Adrenal gland (tissue), 12 donors: ENCODE measurements around the gene TSHZ2. TPM values are rescaled to one million over a fixed set of nuclear protein-coding genes. Genes with fewer than 3 reads are reported as not detected.

Experiments
- DNase-seq, 7 donors: peaks; one replicate each; pipeline ENCODE4 v3.0.0-alpha.2; 2019 to 2020
- H3K27ac ChIP-seq, 5 donors: fragments of 200-600 bp; sonication (generic) in 4 of 5; 1 replicate in 3 of 5; 2 replicates in 2 of 5; pipeline versions ENCODE4 v1.5.1 to v1.8.0; 2016 to 2020; ENCODE audit warnings: mild to moderate bottlenecking in 1 of 5
- H3K27me3 ChIP-seq: fragments of 200-600 bp; 2 replicates; pipeline ENCODE4 v1.8.0; 2021
- H3K36me3 ChIP-seq, 2 donors: fragments of 200-600 bp; replicated peaks in 1 of 2; 1 replicate in 1 of 2; 2 replicates in 1 of 2; pipeline versions ENCODE4 v1.5.1 to v1.8.0; 2018 to 2022
- H3K4me1 ChIP-seq, 2 donors: fragments of 200-600 bp; replicated peaks in 1 of 2; 1 replicate in 1 of 2; 2 replicates in 1 of 2; pipeline versions ENCODE4 v1.5.1 to v1.8.0; 2018 to 2021
- H3K4me3 ChIP-seq, 4 donors: fragments of 200-600 bp; sonication (generic) in 3 of 4; one replicate each; pipeline ENCODE4 v1.5.1; 2016 to 2018
- H3K9me3 ChIP-seq, 3 donors: fragments of 200-600 bp; sonication (generic) in 1 of 3; replicated peaks in 1 of 3; 1 replicate in 2 of 3; 2 replicates in 1 of 3; pipeline versions ENCODE4 v1.5.1 to v1.8.0; 2016 to 2021
- POLR2A ChIP-seq, 2 donors: fragments of 450-650 bp; IDR thresholded peaks; one replicate each; pipeline ENCODE4 v1.6.1; 2017; ENCODE audit warnings: antibody characterized with exemption in 2 of 2, mild to moderate bottlenecking in 2 of 2, moderate library complexity in 1 of 2
- WGBS, 4 donors: extraction: QIAGEN DNeasy Blood & Tissue Kit in 2 of 4; methylation state at CpG; one replicate each; pipeline versions ENCODE4 v1.1.5 to v1.1.7; 2013 to 2017; 5-methylcytosine and 5-hydroxymethylcytosine counted together
- intact Hi-C, 2 donors: fragments of 100-400 bp; cut with DNase I; formaldehyde crosslinking; loops; one replicate each; pipeline versions ENCODE4 v1.14.1 to v1.15.0; 2022 to 2023
- polyA plus RNA-seq, 3 donors: library from polyadenylated mRNA; stranded (reverse); fragments of 200-250 nt in 2 of 3; fragments of 350-450 nt in 1 of 3; fragmentation: Illumina TruSeq in 1 of 3; extraction: RNeasy Lipid Tissue Mini Kit (QIAGEN cat#74804) in 1 of 3; gene quantifications; one replicate each; pipeline ENCODE4 v1.2.3, GENCODE V29; 2013 to 2014
- total RNA-seq, 9 donors: library from RNA; depleted of rRNA in 4 of 9; stranded (reverse); fragments of >200 nt in 4 of 9; fragments of 120-200 nt in 1 of 9; fragmentation: NEBNext Ultra II Directional in 1 of 9; extraction: Animal tissue kit (Norgen Biotek cat#: 25700) in 1 of 9; gene quantifications; one replicate each; pipeline versions ENCODE4 v1.1.0 to v1.2.4, GENCODE V29; 2013 to 2023
- TF ChIP-seq, protein P1 (sequence below), 6 experiments: fragments of 450-650 bp in 4 of 6; fragments of 200-600 bp in 2 of 6; sonication (generic) in 1 of 6; IDR thresholded peaks; 1 replicate in 5 of 6; 2 replicates in 1 of 6; pipeline versions ENCODE4 v1.5.1 to v1.8.0; 2016 to 2021; ENCODE audit warnings: antibody characterized with exemption in 6 of 6, mild to moderate bottlenecking in 2 of 6, moderate library complexity in 1 of 6
- donor health status: healthy with polysubstance abuse.
- donor health status: Bipolar disorder and iron deficiency.
- donor health status: DM: yes; HTN: yes; CAD: no.
- donor health status: DM: no; HTN: no; CAD: no.
- donor health status: DM: no; HTN: no; CAD: no.
- donor health status: DM: yes; HTN: yes; CAD: no.

Gene TSHZ2
- total and polyA plus RNA-seq, 12 donors: 20.5 to 87.1 (median 52.4) TPM

DNA sequence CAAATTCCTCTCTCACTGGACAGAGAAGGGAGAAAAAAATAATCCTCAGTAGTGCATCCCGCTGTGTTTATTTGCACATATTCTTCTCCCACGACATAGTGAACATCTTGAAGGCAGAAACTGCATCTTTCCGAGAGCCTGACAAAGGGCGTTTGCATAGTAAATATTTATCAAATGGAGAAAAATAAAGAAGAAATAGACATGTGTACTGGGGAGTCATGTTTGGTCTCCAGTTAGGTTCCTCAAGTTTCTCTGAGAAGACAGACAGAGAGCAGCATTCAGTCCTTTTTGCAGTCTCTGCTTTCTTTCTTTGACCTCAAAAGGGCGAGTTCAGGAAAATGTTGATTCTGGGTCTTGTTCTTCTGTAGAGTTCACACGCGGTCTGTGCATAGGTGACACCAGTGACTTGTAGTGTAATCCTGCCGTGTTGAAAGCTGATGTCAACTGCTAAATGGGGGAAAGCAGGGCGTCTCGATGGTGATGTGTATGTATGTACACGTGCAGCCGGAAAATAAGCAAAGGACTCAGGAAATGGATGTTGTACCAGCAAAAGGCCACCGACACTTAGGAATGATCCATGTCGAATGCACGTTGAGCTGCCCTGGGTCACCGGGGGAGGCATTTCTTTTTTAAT lies 335.9 kb downstream of the TSHZ2 start:
- H3K4me1 ChIP-seq: peaks cover 0 to 2% of the 10 kb centered on the region in 2 donors
- H3K36me3 ChIP-seq: no peaks in the 10 kb centered on the region
- H3K27me3 ChIP-seq: no peaks in the 10 kb centered on the region
- no peak overlapping the region for H3K27ac ChIP-seq
- H3K4me3 ChIP-seq: no peak overlapping the region
- H3K9me3 ChIP-seq: no peaks in the 10 kb centered on the region
- no peak for DNase-seq
- intact Hi-C loops: no loop called here
- 79 to 85% (median 82%) methylated on average over 16 of the region's 16 CpGs for WGBS, 4 donors
- TF ChIP-seq POLR2A (IDR thresholded peaks at IDR 0.05): no peak
- TF ChIP-seq, protein P1, sequence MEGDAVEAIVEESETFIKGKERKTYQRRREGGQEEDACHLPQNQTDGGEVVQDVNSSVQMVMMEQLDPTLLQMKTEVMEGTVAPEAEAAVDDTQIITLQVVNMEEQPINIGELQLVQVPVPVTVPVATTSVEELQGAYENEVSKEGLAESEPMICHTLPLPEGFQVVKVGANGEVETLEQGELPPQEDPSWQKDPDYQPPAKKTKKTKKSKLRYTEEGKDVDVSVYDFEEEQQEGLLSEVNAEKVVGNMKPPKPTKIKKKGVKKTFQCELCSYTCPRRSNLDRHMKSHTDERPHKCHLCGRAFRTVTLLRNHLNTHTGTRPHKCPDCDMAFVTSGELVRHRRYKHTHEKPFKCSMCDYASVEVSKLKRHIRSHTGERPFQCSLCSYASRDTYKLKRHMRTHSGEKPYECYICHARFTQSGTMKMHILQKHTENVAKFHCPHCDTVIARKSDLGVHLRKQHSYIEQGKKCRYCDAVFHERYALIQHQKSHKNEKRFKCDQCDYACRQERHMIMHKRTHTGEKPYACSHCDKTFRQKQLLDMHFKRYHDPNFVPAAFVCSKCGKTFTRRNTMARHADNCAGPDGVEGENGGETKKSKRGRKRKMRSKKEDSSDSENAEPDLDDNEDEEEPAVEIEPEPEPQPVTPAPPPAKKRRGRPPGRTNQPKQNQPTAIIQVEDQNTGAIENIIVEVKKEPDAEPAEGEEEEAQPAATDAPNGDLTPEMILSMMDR (IDR thresholded peaks at IDR 0.05): no peak

DNA sequence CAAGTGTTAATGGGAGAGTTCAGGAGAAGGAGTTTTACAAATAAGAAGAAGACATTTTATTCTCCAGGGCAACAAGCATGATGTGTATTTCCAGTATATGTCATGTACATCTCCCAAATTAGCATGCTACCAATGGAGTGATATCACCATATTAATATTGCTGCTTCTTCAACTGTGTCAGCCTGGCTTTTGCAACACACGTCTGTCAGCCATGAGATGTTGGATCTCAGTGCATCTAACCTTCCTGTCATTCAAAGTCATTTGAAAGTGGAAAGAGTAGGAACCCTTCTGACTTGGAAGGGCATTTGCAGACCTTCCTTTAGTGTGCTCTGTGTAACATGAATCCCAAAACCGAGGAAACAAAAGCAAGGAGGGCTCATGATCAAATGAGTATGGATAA lies 337.4 kb downstream of the TSHZ2 start:
- TF ChIP-seq, protein P1 (IDR thresholded peaks at IDR 0.05): no peak
- TF ChIP-seq POLR2A (IDR thresholded peaks at IDR 0.05): no peak
- no peaks in the 10 kb centered on the region for H3K9me3 ChIP-seq
- H3K27ac ChIP-seq: no peak overlapping the region
- intact Hi-C loops: no loop called here
- H3K4me3 ChIP-seq: no peak overlapping the region
- no peaks in the 10 kb centered on the region for H3K36me3 ChIP-seq
- H3K4me1 ChIP-seq: peaks cover 0 to 3% of the 10 kb centered on the region in 2 donors
- H3K27me3 ChIP-seq: no peaks in the 10 kb centered on the region
- no peak for DNase-seq
- 83 to 93% (median 90%) methylated on average over 2 of the region's 2 CpGs for WGBS, 4 donors

DNA sequence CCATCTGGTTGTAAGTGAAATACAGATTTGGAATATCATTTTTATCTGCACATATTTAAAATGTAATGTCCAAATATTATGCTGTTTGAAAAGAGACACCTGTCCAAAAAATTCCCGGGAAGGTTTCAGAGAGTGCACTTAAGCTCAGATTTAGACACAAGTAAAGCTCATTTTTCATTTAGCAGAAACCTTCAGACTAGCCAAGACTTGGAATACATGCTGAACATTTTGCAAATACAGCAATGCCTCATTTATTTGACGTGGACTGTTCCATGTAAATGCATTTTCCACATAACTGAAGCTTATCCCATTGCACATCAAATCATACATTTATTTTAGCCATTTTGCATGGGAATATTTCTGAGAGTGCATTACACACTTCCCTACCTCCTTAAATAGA lies 340.8 kb downstream of the TSHZ2 start:
- intact Hi-C loops: no loop called here
- no peaks in the 10 kb centered on the region for H3K27me3 ChIP-seq

DNA sequence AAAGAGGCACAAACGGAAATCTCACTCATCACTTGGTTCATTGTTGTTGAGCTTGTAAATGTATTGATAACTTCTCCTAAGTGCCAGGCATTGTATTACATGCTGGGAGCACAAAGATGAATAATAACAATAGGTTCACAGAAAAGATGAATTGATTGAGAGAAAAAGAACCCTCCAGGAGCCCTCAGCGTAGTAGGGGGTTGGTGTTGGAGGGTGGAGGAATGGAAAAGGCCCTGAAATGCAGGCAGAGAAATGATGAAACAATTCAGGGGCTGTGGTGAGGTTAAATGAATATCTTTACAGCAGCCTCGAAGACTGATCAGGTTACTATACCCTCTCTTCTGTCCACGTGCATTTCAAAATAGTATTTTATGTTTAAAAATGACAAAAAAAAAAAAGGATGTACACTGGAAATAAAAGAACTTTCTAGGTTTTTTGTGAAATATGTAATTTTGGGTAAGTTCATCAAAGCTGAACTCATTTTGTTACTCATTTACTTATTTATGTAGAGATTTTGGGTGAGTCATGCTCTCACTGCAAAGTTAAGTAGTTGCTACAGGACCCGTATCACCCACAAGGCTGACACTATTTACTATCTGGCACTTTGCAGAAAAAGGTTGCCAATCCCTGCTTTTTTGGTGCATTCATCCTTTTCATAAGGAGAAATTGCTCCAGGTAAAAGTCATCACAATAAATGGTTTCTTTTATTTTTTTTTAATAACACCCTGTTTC lies 344.2 kb downstream of the TSHZ2 start:
- intact Hi-C loops: no loop called here
- no peaks in the 10 kb centered on the region for H3K27me3 ChIP-seq
- WGBS, 4 donors: 84 to 90% (median 86%) methylated on average over 5 of the region's 5 CpGs
- H3K36me3 ChIP-seq: no peaks in the 10 kb centered on the region
- TF ChIP-seq POLR2A (IDR thresholded peaks at IDR 0.05): no peak
- TF ChIP-seq, protein P1 (IDR thresholded peaks at IDR 0.05): no peak
- H3K27ac ChIP-seq: no peak overlapping the region
- peaks cover 0 to 3% of the 10 kb centered on the region in 2 donors for H3K4me1 ChIP-seq
- no peak overlapping the region for H3K4me3 ChIP-seq
- H3K9me3 ChIP-seq: no peaks in the 10 kb centered on the region
- DNase-seq: no peak

More for the DNA sequence above, 340.8 kb downstream of the TSHZ2 start:
- H3K9me3 ChIP-seq: no peaks in the 10 kb centered on the region
- H3K4me1 ChIP-seq: peaks cover 0 to 3% of the 10 kb centered on the region in 2 donors
- no peaks in the 10 kb centered on the region for H3K36me3 ChIP-seq
- no peak overlapping the region for H3K4me3 ChIP-seq
- DNase-seq: no peak
- WGBS, 4 donors: 56 to 66% (median 62%) methylated on average over 2 of the region's 2 CpGs
- no peak for TF ChIP-seq POLR2A (IDR thresholded peaks at IDR 0.05)
- TF ChIP-seq, protein P1 (IDR thresholded peaks at IDR 0.05): no peak
- H3K27ac ChIP-seq: no peak overlapping the region
